NCI-H1092 (cell line): ENCODE data around the gene PPP1R27.

Source experiments
- DNase-seq: peaks from one replicate; lab custom pipeline; 2025; lab: John Stamatoyannopoulos, UW

The PPP1R27 gene

DNA sequence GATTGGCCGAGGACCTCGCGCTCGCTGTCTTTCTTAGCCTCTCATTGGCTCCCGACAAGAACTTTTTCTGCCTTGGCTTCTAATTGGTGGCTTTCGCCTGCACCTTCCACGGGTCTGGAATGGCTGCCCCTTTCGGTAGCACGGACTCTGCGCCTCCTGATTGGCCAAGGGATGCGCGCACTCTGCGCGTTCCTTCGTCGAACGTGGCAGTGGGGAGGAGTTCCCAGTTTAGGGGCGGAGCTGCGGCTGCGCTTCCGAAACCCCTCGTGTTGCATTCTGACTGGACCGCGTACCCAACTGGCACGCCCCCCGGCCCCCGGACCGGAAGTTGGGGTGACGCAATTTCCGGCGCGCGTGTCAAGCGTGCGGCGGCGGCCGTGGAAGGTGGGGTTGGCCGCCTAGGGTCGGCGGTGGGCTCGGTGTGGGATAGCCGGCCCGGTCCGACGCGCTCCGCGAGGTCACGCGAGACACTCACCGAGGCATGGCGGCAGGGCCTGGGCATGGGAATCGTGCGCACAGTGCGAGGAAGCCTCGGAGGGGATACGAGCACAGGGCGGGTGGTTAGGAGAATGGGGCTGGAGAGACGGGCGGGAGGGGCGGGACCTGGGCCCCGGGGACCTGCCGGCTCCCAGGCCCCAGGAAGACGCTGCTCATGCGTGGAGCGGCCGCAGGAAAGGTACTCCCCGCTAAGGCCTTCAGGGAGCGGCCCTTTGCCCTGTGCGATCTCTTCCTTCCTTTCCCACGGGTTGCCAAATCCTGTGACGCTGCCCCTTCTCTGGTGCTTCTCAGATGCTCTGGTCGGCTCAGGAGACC is 26.1 kb upstream of the PPP1R27 start:
- DNase-seq: peak; percentile 100

DNA sequence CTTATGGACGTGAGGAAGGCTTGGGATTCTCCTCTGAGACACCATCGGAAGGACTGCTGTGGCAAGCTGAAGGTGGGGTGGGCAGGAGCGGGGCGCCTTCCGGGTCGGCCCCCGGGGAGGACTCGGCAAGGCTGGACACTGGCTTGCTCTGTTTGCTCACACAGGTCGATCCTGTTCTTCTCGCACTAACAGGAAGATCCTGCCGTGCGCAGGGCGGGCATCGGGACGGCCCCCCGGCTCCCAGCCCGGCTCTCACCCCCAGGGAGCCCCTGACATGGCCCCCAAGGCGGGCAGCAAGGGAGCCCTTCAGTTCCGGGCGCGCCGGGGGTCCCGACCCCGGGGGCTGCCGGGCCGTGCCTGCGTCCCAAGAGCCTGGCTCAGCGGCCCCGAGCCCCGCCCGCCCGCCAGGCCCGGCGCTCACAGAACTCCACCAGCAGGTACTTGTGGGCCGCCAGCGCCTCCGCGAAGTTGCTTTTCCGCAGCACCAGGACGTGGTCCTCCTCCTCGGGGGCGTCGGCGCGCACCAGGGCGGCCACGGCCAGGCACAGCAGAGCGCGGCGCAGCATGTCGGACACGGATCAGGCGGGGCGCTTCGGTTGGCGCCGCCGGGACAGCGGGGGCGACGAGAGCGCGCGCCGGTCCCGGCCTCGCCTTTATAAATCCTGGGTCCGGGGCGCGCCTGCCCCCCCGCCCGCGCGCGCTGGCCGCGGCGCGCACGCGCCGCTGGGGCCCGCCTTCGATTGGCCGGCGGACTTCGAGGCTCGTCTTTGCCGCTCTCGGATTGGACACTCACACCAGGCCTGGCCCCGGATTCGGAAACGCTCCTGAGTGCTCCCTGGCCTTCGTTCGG is 25.3 kb upstream of the PPP1R27 start, which contains the start of gene P4HB:
P4HB (minus strand) TSS at position 630 of the 850 bp plus-strand sequence; CDS start at position 566, 64 bp downstream.
- no peak for DNase-seq

DNA sequence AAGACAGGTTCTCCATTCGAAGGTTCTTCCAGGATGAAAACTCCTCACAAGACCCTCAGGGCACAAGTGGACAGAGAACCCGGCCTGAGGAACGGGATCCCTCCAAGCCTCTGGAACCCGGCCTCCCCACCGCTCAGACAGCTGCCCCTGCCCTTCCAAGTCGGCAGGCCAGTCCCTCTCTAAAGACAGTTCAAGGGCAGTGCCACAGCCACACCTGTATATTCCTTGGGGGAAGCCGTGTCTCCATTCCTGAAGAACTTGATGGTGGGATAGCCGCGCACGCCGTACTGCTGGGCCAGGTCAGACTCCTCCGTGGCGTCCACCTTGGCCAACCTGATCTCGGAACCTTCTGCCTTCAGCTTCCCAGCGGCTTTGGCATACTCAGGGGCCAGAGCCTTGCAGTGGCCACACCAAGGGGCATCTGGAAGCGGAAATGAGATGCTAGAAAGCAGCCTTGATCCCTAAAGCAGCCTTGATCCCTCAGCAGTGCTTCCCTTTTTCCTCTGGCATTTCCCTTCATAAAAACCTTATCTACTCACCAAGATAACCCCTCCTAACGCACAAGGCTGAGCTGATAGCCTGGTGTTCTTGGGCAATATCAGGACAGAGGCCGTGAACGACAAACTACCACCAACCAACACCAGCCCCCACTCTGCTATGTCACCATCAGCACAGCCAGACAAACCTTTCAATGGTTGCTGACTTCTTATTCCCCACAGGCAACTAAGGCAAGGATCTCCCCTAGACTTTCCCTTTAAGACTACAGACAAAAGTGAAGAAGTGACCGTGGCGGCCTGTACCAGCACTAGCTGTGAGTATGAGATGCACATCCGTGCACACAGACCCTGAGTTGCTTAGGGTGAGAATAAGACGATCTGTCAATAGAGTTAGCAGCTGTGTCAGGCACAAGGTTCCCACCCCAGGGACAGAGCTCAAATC is 24.4 kb upstream of the PPP1R27 start:
- DNase-seq: no peak

- no peak for DNase-seq
These were observed 23.5 kb upstream of the PPP1R27 start for GRCh38 chr17:81858170-81858966.

DNA sequence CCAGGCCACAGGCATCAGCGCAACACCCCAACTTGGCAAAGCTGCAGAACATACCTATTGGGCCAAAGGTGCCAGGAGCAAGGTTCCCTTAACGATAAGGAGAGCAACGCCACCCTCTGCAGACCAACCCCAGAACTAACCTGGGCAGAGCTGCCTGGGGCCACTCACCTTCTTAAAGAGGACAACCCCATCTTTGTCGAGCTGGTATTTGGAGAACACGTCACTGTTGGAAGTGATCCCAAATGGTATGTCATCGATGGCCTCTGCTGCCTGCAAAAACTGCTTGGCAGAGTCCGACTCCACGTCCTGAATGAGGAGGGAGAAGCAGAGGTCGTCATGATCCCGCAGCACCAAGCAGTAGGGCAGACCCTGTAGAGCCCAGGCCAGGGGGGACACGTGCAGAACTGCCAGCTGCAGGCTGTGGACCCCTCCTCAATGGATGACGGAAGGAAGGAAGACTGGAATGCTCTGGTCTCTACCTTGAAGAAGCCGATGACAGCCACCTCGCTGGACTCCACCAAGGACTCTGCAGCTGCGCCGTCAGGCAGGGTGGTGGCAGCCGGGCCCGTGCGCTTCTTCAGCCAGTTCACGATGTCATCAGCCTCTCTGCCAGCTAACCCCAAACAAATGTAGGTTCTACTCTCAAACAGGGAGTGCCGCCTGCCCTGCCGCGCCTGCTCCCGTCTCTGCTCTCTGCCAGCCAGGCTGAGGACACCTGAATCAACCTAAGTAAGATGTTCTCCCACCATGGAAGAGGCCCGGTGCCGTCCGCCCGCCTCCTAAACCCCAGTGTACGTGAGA is 20.3 kb upstream of the PPP1R27 start:
- DNase-seq: no peak

DNA sequence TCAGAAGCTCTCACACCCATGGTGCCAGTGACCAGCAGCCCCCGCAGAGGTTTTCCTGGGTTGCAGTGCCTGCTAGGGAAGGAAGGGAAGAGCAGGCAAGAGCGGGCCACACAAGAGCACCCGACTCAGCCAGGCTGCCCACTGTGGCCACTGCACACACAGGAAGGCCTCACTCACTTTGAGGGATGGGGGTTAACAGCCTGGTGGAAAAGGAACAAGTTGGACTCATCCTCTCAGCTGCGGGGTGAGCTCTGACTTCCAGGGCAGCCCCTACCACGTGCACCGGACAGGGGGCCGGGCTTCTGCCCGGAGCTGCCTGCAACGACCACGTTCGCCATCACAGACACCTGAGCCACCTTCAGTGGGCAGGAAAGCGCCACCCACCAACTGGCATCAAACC is 17.4 kb upstream of the PPP1R27 start:
- no peak for DNase-seq

DNA sequence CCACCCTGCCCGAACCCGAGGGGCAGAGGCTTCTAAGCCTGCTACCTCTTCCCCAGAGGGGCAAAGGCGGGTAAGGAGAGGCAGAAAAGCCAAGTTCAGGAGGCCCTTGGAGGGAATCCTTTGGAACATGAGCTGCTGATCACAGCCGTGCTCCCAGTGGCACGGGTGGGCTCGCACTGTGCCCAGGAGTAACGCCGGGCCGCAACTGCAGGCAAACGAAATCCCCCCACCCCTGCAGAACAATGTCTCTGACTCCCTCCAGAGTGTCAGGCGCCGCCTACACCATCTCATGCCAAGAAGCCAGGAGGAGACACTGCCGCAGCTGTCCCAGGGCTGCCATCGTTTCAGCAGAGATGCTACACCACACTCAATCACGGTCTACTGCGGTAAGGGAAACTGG is 16.6 kb upstream of the PPP1R27 start:
- no peak for DNase-seq

GRCh38 chr17:81849457-81849856 is 14.6 kb upstream of the PPP1R27 start:
- no peak for DNase-seq

- no peak for DNase-seq
These were observed 12.2 kb upstream of the PPP1R27 start for GRCh38 chr17:81846743-81847689.

- DNase-seq: no peak
These were observed 11.3 kb upstream of the PPP1R27 start for GRCh38 chr17:81845881-81846742.

DNA sequence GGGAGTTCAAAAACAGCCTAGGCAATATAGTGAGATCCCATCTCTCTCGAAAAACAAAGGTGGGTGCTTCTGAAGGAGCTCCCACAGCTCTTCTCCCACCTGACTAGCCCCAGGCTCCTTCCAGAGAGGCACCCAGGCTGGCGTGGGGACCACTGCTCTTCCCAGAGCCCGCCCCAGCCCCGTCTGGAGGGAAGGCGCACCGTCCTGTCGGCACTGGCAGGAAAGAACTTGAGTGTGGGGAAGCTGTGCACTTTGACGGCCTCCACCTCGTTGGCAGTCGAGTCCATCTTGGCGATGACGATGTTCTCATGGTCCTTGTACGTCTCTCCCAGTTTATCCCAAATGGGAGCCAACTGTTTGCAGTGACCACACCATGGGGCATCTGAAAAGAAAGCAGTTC is 10.5 kb upstream of the PPP1R27 start:
- no peak for DNase-seq

- no peak for DNase-seq
These were observed 10.0 kb upstream of the PPP1R27 start for GRCh38 chr17:81844887-81845286.

DNA sequence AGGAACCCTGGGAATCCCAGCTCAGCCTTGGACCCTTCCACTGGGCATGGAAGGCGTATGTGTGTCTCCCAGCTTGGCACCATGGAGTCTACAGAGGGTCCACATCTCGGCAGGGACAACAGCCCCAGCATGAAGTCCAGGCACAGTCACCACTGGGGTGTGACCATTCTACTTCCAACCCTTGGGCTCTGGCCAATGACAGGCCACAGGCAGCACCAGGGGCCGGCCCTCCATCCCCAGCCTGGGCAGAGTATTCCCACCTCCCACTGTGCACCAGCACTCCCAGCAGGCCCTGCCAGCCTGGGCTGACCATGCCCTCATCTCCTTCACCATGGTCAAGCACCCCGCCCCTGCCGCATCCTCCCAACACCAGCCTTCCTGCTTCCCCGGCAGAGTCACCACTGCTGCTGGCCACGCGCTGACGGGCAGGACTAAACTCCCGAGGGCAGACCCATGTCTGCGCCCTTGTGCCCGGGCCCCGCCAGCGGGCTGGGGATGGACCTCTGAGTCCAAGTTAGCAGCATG is 9.5 kb upstream of the PPP1R27 start:
- no peak for DNase-seq

- DNase-seq: no peak
These were observed 9.0 kb upstream of the PPP1R27 start for GRCh38 chr17:81843713-81844326.

- no peak for DNase-seq
These were observed 8.1 kb upstream of the PPP1R27 start for GRCh38 chr17:81842725-81843504.

- DNase-seq: no peak
These were observed 7.5 kb upstream of the PPP1R27 start for GRCh38 chr17:81842378-81842724.

GRCh38 chr17:81841866-81842265 is 7.0 kb upstream of the PPP1R27 start:
- no peak for DNase-seq
